Bronchial epithelial cell (primary cell): ENCODE measurements around the gene TMEM135. TPM values are rescaled to one million over a fixed set of nuclear protein-coding genes. Genes with fewer than 3 reads are reported as not detected.

ENCODE experiments used
- DNase-seq: peaks from one replicate; pipeline ENCODE4 v3.0.0-alpha.2; 2010; ENCODE audit warnings: low read depth
- FAIRE-seq: peaks from 2 replicates; lab custom pipeline; 2011; peaks lifted over from hg19 to GRCh38; lab: Jason Lieb, UNC
- H3K27me3 ChIP-seq: 2 replicates; pipeline ENCODE4 v1.5.1; 2011; ENCODE audit warnings: low read length; ENCODE audit not compliant: control insufficient read depth, insufficient read depth
- H3K36me3 ChIP-seq: 2 replicates; pipeline ENCODE4 v1.5.1; 2011; ENCODE audit warnings: low read length; ENCODE audit not compliant: control insufficient read depth, insufficient read depth
- H3K4me3 ChIP-seq: 2 replicates; pipeline ENCODE4 v1.5.1; 2011; ENCODE audit warnings: mild to moderate bottlenecking, low read depth, low read length, control low read depth
- CTCF ChIP-seq: IDR thresholded peaks from 2 replicates; pipeline ENCODE4 v1.5.1; 2011; ENCODE audit warnings: mild to moderate bottlenecking, moderate library complexity, low read length, control low read depth, inconsistent platforms; ENCODE audit not compliant: insufficient read depth, severe bottlenecking
- total RNA-seq: library from RNA; depleted of rRNA; stranded (reverse); fragments of >200 nt; gene quantifications from 2 replicates; pipeline ENCODE4 v1.2.1, GENCODE V29; 2014

The TMEM135 gene
- total RNA-seq, 1 donor from 2014 or later = 6.8 TPM

- DNase-seq (no peak), FAIRE-seq (no peak)
- Histone ChIP-seq H3K27me3 (no peaks in the 10 kb centered on the region), H3K36me3 (no peaks in the 10 kb centered on the region), H3K4me3 (no peak overlapping the region)
- TF ChIP-seq CTCF = no peak
Measured at GRCh38 chr11:87325490-87325872, 287.7 kb downstream of the TMEM135 start.

GRCh38 chr11:87326594-87326993, 288.9 kb downstream of the TMEM135 start:
- FAIRE-seq (no peak), DNase-seq (no peak)
- no peaks in the 10 kb centered on the region for H3K27me3 ChIP-seq
- no peak for TF ChIP-seq CTCF
- no peak overlapping the region for H3K4me3 ChIP-seq
- no peaks in the 10 kb centered on the region for H3K36me3 ChIP-seq

- DNase-seq (no peak), FAIRE-seq (no peak)
- Histone ChIP-seq H3K36me3 (no peaks in the 10 kb centered on the region), H3K27me3 (no peaks in the 10 kb centered on the region), H3K4me3 (no peak overlapping the region)
- no peak for TF ChIP-seq CTCF
Measured at GRCh38 chr11:87329172-87329571, 291.4 kb downstream of the TMEM135 start.

GRCh38 chr11:87330187-87330601, 292.5 kb downstream of the TMEM135 start:
- FAIRE-seq (no peak), DNase-seq (no peak)
- no peak for TF ChIP-seq CTCF
- Histone ChIP-seq H3K4me3 (no peak overlapping the region), H3K36me3 (no peaks in the 10 kb centered on the region), H3K27me3 (no peaks in the 10 kb centered on the region)

GRCh38 chr11:87331273-87331672, 293.5 kb downstream of the TMEM135 start:
- FAIRE-seq (no peak), DNase-seq (no peak)
- Histone ChIP-seq H3K4me3 (no peak overlapping the region), H3K36me3 (no peaks in the 10 kb centered on the region), H3K27me3 (no peaks in the 10 kb centered on the region)
- TF ChIP-seq CTCF = no peak

GRCh38 chr11:87338046-87338639, 300.4 kb downstream of the TMEM135 start:
- FAIRE-seq (no peak), DNase-seq (no peak)
- no peak for TF ChIP-seq CTCF
- no peaks in the 10 kb centered on the region for H3K27me3 ChIP-seq
- no peaks in the 10 kb centered on the region for H3K36me3 ChIP-seq
- H3K4me3 ChIP-seq = no peak overlapping the region
